ENCODE data around the gene MBD3L1.

Gene MBD3L1

DNA sequence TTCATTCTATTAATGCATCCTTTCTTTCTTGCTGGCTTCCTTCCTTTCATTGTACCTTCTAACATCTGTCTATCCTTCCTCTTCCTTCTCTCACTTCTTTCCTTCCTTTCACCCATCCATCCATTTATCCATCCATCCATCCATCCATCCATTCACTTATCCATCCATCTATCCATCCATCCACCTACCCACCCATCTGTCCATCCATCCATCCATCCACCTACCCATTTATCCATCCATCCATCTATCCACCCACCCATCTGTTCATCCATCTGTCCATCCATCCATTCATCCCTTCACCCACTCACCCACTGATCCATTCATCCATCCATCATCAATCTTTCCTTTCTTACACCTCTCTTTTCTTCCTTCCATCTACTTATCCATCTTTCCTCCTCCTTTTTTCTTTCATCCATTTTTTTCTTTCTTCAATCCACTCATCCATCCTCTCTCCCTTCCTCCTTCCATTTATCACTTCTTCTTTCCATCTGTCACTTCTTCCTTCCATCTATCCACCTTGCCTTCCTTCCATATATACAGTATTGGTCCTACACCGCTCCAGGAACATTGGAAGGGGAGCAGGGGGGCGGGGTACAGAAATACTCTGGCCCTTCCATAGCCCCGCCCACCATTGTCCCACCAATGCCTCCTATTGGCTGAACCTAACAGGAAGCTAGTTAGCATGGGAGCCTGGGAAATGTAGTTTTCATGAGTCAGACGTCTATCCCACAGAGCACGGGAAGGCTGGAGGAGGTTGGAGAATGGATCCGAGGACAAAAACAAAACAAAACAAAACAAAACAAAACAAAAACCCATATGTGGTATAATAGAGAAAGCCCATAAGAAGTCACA lies 45.9 kb downstream of the MBD3L1 start:
- in situ Hi-C loops (cut with HindIII; ENCODE audit: low sequenced_read_pairs): no loop called here

GRCh38 chr19:8880868-8881488 lies 48.8 kb downstream of the MBD3L1 start:
- in situ Hi-C loops (cut with HindIII; ENCODE audit: low sequenced_read_pairs): no loop called here

- in situ Hi-C loops (cut with HindIII; ENCODE audit: low sequenced_read_pairs): no loop called here
These were observed 49.3 kb downstream of the MBD3L1 start for GRCh38 chr19:8881512-8881911.

GRCh38 chr19:8884416-8884815 lies 52.2 kb downstream of the MBD3L1 start:
- in situ Hi-C loops (cut with HindIII; ENCODE audit: low sequenced_read_pairs): no loop called here

- in situ Hi-C loops (cut with HindIII; ENCODE audit: low sequenced_read_pairs): no loop called here
These were observed 55.2 kb downstream of the MBD3L1 start for GRCh38 chr19:8887364-8887763.

DNA sequence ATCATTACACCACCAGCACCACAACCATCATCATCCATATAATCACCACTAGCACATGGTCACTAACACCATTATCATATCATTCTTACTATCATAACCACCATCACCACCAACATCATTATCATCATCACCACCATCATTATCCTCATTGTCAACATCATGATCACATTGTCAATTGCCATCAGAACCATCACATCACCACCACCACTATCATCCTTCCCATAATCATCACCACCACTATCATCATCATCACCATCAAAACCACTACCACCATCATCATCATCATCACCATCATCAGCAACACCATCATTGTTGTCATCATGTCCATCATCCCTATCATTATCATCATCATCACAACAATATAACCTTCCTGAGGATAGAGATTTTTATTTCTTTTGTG lies 58.1 kb downstream of the MBD3L1 start:
- in situ Hi-C loops (cut with HindIII; ENCODE audit: low sequenced_read_pairs): no loop called here

Data from endothelial cell of hepatic sinusoid (primary cell).